ENCODE results near the gene FBXW2.

FBXW2 gene

DNA sequence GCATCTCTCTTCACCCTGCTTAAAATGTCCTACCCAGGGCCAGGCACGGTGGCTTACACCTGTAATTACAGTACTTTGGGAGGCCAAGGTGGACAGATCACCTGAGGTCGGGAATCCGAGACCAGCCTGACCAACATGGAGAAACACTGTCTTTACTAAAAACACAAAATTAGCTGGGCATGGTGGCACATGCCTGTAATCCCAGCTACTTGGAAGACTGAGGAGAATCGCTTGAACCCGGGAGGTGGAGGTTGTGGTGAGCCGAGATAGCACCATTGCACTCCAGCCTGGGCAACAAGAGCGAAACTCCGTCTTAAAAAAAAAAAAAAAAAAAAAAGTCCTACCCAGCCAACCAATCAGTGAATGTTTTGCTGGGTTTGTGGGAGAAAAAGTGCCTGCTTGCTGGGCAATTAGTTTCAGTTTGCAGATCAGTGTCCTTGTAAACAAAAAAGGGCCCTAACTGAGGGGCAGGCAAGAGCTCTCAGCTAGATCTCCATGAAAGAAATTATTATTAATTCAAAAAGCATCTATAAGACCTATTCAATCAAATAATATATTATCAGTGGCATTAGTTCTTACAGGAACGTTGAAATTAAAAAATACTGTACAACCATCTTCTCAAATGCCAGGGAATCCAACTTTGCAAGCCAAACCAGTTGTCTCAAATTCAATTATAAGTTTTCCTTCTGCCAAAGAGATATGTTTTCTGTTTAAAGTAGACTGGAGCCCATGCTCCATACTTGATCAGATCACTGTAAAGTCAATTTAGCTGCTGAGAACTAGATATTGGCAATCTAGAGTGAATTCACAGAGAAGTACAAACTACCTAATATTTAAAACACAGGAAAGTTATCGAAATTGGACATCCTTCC lies 82.9 kb downstream of the FBXW2 start:
- Histone ChIP-seq H3K9me3 (ENCODE audit: control insufficient read depth, low read length) (no peaks in the 10 kb centered on the region), H3K27me3 (ENCODE audit: control insufficient read depth, insufficient read depth, low read length) (no peaks in the 10 kb centered on the region), H2AFZ (no peak overlapping the region), H3K4me1 (no peaks in the 10 kb centered on the region), H3K4me3 (ENCODE audit: low read depth, low read length) (no peak overlapping the region), H3K79me2 (peaks cover 7% of the 10 kb centered on the region), H3K4me2 (ENCODE audit: low read length) (no peak overlapping the region), H3K9ac (no peak overlapping the region), H3K36me3 (ENCODE audit: control insufficient read depth, insufficient read depth, low read length) (no peaks in the 10 kb centered on the region), H3K27ac (no peak overlapping the region)
- TF ChIP-seq, protein P1, sequence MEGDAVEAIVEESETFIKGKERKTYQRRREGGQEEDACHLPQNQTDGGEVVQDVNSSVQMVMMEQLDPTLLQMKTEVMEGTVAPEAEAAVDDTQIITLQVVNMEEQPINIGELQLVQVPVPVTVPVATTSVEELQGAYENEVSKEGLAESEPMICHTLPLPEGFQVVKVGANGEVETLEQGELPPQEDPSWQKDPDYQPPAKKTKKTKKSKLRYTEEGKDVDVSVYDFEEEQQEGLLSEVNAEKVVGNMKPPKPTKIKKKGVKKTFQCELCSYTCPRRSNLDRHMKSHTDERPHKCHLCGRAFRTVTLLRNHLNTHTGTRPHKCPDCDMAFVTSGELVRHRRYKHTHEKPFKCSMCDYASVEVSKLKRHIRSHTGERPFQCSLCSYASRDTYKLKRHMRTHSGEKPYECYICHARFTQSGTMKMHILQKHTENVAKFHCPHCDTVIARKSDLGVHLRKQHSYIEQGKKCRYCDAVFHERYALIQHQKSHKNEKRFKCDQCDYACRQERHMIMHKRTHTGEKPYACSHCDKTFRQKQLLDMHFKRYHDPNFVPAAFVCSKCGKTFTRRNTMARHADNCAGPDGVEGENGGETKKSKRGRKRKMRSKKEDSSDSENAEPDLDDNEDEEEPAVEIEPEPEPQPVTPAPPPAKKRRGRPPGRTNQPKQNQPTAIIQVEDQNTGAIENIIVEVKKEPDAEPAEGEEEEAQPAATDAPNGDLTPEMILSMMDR (IDR thresholded peaks at IDR 0.05): no peak

DNA sequence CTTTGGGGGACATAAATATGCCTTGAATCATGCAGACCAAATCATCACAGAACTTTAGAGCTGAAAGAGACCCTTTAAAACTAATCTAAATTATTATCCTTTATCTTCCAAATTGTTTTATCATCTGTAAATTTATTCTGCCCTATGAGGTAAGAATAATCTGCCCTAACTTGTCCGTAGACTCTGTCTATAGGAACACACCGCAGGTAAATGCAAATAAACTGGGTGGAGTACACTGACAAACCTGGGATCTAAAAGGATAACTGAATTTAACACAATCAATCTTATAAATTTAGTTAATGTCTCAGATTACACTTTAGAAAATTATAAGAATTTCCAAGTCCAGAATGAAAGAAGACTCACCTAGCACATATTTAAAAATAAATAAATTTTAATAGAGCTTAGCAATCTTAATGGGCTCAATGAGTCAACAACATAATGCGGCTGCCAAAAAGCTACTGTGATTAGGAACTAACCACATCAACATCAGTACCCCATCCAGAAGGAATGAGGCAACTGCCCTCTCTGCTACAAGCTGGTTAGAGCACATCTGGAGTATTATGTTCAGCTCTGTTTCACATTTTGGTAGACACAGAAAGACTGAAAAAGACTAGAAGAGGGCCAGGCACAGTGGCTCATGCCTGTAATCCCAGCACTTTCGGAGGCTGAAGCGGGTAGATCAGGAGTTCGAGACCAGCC lies 84.5 kb downstream of the FBXW2 start:
- H3K4me1 ChIP-seq: no peaks in the 10 kb centered on the region
- TF ChIP-seq, protein P1 (IDR thresholded peaks at IDR 0.05): no peak
- H3K4me3 ChIP-seq (ENCODE audit: low read depth, low read length): no peak overlapping the region
- peaks cover 7% of the 10 kb centered on the region for H3K79me2 ChIP-seq
- H3K27ac ChIP-seq: no peak overlapping the region
- no peak overlapping the region for H3K9ac ChIP-seq
- H3K4me2 ChIP-seq (ENCODE audit: low read length): no peak overlapping the region
- no peaks in the 10 kb centered on the region for H3K36me3 ChIP-seq (ENCODE audit: control insufficient read depth, insufficient read depth, low read length)
- no peaks in the 10 kb centered on the region for H3K9me3 ChIP-seq (ENCODE audit: control insufficient read depth, low read length)
- H2AFZ ChIP-seq: no peak overlapping the region
- H3K27me3 ChIP-seq (ENCODE audit: control insufficient read depth, insufficient read depth, low read length): no peaks in the 10 kb centered on the region

GRCh38 chr9:120707170-120707569 lies 86.0 kb downstream of the FBXW2 start:
- no peak overlapping the region for H3K4me2 ChIP-seq (ENCODE audit: low read length)
- no peak overlapping the region for H3K9ac ChIP-seq
- no peak overlapping the region for H3K27ac ChIP-seq
- H2AFZ ChIP-seq: no peak overlapping the region
- no peaks in the 10 kb centered on the region for H3K27me3 ChIP-seq (ENCODE audit: control insufficient read depth, insufficient read depth, low read length)
- no peaks in the 10 kb centered on the region for H3K36me3 ChIP-seq (ENCODE audit: control insufficient read depth, insufficient read depth, low read length)
- H3K4me3 ChIP-seq (ENCODE audit: low read depth, low read length): no peak overlapping the region
- no peaks in the 10 kb centered on the region for H3K4me1 ChIP-seq
- TF ChIP-seq, protein P1 (IDR thresholded peaks at IDR 0.05): no peak
- no peaks in the 10 kb centered on the region for H3K9me3 ChIP-seq (ENCODE audit: control insufficient read depth, low read length)
- peaks cover 7% of the 10 kb centered on the region for H3K79me2 ChIP-seq

All from parathyroid adenoma (tissue), 2 donors.